Measurements from ENCODE around the gene CCDC141. TPM values are rescaled to one million over a fixed set of nuclear protein-coding genes. Genes with fewer than 3 reads are reported as not detected.

Gene CCDC141
- total RNA-seq, 1 experiment from 2014 or later = 1.8 TPM

GRCh38 chr2:178827739-178828485, 222.0 kb downstream of the CCDC141 start:
- DNase-seq (ENCODE audit: low read depth) = no peak

GRCh38 chr2:178827111-178827510, 222.8 kb downstream of the CCDC141 start:
- no peak for DNase-seq (ENCODE audit: low read depth)

GRCh38 chr2:178825183-178825582, 224.8 kb downstream of the CCDC141 start:
- DNase-seq (ENCODE audit: low read depth) = peak; percentile 38

- DNase-seq (ENCODE audit: low read depth) = no peak
Measured at GRCh38 chr2:178824181-178824580, 225.8 kb downstream of the CCDC141 start.

GRCh38 chr2:178819992-178820391, 229.9 kb downstream of the CCDC141 start:
- no peak for DNase-seq (ENCODE audit: low read depth)

GRCh38 chr2:178819147-178819875, 230.6 kb downstream of the CCDC141 start:
- DNase-seq (ENCODE audit: low read depth) = no peak

- peak; percentile 55 for DNase-seq (ENCODE audit: low read depth)
Measured at GRCh38 chr2:178811901-178812300, 238.0 kb downstream of the CCDC141 start.

- no peak for DNase-seq (ENCODE audit: low read depth)
Measured at GRCh38 chr2:178811045-178811444, 238.9 kb downstream of the CCDC141 start.

- DNase-seq (ENCODE audit: low read depth) = no peak
Measured at GRCh38 chr2:178810422-178810821, 239.5 kb downstream of the CCDC141 start.

GRCh38 chr2:178807227-178808008, 242.5 kb downstream of the CCDC141 start, which contains the start of gene TTN:
Gene TTN, minus strand, starts transcription at chr2:178807423. Its CDS starts 2,781 bp downstream, at chr2:178804642.
- DNase-seq (ENCODE audit: low read depth) = no peak

GRCh38 chr2:178806543-178806942, 243.4 kb downstream of the CCDC141 start:
- DNase-seq (ENCODE audit: low read depth) = no peak

- DNase-seq (ENCODE audit: low read depth) = no peak
Measured at GRCh38 chr2:178805457-178805856, 244.5 kb downstream of the CCDC141 start.

GRCh38 chr2:178804791-178805190, 245.1 kb downstream of the CCDC141 start:
- DNase-seq (ENCODE audit: low read depth) = peak; percentile 65

- no peak for DNase-seq (ENCODE audit: low read depth)
Measured at GRCh38 chr2:178800510-178800909, 249.4 kb downstream of the CCDC141 start.

GRCh38 chr2:178799305-178799704, 250.6 kb downstream of the CCDC141 start:
- no peak for DNase-seq (ENCODE audit: low read depth)

GRCh38 chr2:178796079-178796677, 253.8 kb downstream of the CCDC141 start:
- DNase-seq (ENCODE audit: low read depth) = peak; percentile 38

- no peak for DNase-seq (ENCODE audit: low read depth)
Measured at GRCh38 chr2:178787934-178788333, 262.0 kb downstream of the CCDC141 start.

- DNase-seq (ENCODE audit: low read depth) = no peak
Measured at GRCh38 chr2:178787155-178787554, 262.8 kb downstream of the CCDC141 start.

GRCh38 chr2:178783889-178784288, 266.0 kb downstream of the CCDC141 start:
- DNase-seq (ENCODE audit: low read depth) = no peak

GRCh38 chr2:178782236-178782635, 267.7 kb downstream of the CCDC141 start:
- no peak for DNase-seq (ENCODE audit: low read depth)

Measured in RPMI7951 (cell line).